HepG2 (cell line): ENCODE results near the gene EMILIN1. TPM values are rescaled to one million over a fixed set of nuclear protein-coding genes. Genes with fewer than 3 reads are reported as not detected.

Experiments
- ATAC-seq: fragments of 200-7000 bp; cut with Tn5 transposase; 3 replicates; pipeline ENCODE4 v1.9.1; 2020; ENCODE audit warnings: mild to moderate bottlenecking, moderate library complexity
- BruUV-seq: library from RNA; stranded (reverse); fragments of 400-500 nt; replicated peaks from 2 replicates; lab custom pipeline; 2021; lab: Mats Ljungman, UMichigan
- CTCF ChIA-PET: fragments of 300-600 bp; formaldehyde crosslinking; extraction: SDS; loops from one replicate; lab custom pipeline; 2021; ENCODE audit warnings: low total read pairs, inconsistent platforms, low intra/inter-chr PET ratio; lab: Yijun Ruan, JAX
- POLR2A ChIA-PET: fragments of 350-600 bp; sonication (Branson Sonifier 250); formaldehyde crosslinking; loops from one replicate; lab custom pipeline; 2020; ENCODE audit warnings: antibody characterized with exemption, inconsistent platforms; lab: Yijun Ruan, JAX
- DNase-seq: peaks from one replicate; pipeline ENCODE4 v3.0.0-alpha.2; 2015; ENCODE audit warnings: low spot score
- FAIRE-seq: peaks from 3 replicates; lab custom pipeline; 2011; peaks lifted over from hg19 to GRCh38; lab: Jason Lieb, UNC
- H2AFZ ChIP-seq: one replicate; pipeline ENCODE4 v1.6.1; 2011; ENCODE audit warnings: low read length, inconsistent platforms
- H3K27ac ChIP-seq: fragments of 300-600 bp; 3 replicates; pipeline ENCODE4 v1.8.0; 2011; ENCODE audit warnings: mixed run types, mild to moderate bottlenecking, mixed read lengths, low read length, inconsistent platforms; ENCODE audit not compliant: insufficient read depth; ENCODE audit errors: extremely low read length
- H3K27me3 ChIP-seq, 2 experiments: fragments of 200-600 bp in 1 of 2; 2 replicates in 1 of 2; 3 replicates in 1 of 2; pipeline versions ENCODE4 v1.6.0 to v1.8.0; 2011; ENCODE audit warnings: low read length in 2 of 2, mild to moderate bottlenecking in 2 of 2, moderate library complexity in 2 of 2, inconsistent platforms in 1 of 2; ENCODE audit not compliant: insufficient read depth in 2 of 2, control insufficient read depth in 1 of 2
- H3K36me3 ChIP-seq, 2 experiments: fragments of 200-600 bp in 1 of 2; replicated peaks in 1 of 2; 2 replicates in 1 of 2; 3 replicates in 1 of 2; pipeline versions ENCODE4 v1.5.1 to v1.8.0; 2011; ENCODE audit warnings: low read length in 2 of 2, inconsistent platforms in 1 of 2; ENCODE audit not compliant: insufficient read depth in 2 of 2, control insufficient read depth in 1 of 2
- H3K4me1 ChIP-seq: 2 replicates; pipeline ENCODE4 v1.5.1; 2012; ENCODE audit warnings: low read length, inconsistent platforms; ENCODE audit not compliant: insufficient read depth
- H3K4me2 ChIP-seq: 2 replicates; pipeline ENCODE4 v1.6.0; 2011; ENCODE audit warnings: low read depth, low read length, inconsistent platforms
- H3K4me3 ChIP-seq, 3 experiments: fragments of 200-600 bp in 1 of 3; sonication (generic), shearing (Covaris generic) in 1 of 3; replicated peaks in 1 of 3; 2 replicates each; pipeline ENCODE4 v1.5.1; 2011 to 2016; ENCODE audit warnings: low read length in 3 of 3, inconsistent platforms in 2 of 3, low read depth in 2 of 3, mild to moderate bottlenecking in 2 of 3, control low read depth in 1 of 3, mixed read lengths in 1 of 3; ENCODE audit not compliant: insufficient read depth in 1 of 3
- H3K79me2 ChIP-seq: one replicate; pipeline ENCODE4 v1.6.1; 2011; ENCODE audit warnings: low read length, inconsistent platforms; ENCODE audit not compliant: insufficient read depth
- H3K9ac ChIP-seq: 2 replicates; pipeline ENCODE4 v1.6.0; 2011; ENCODE audit warnings: mild to moderate bottlenecking, low read depth, low read length, inconsistent platforms; ENCODE audit not compliant: insufficient read depth
- H3K9me3 ChIP-seq: 2 replicates; pipeline ENCODE4 v1.5.1; 2012; ENCODE audit warnings: mild to moderate bottlenecking, low read length
- H4K20me1 ChIP-seq: 2 replicates; pipeline ENCODE4 v1.6.0; 2011; ENCODE audit warnings: inconsistent platforms, mild to moderate bottlenecking, low read length, moderate library complexity; ENCODE audit not compliant: insufficient read depth
- AKAP8 ChIP-seq: sonication (generic); formaldehyde crosslinking; IDR thresholded peaks from 2 replicates; pipeline ENCODE4 v1.5.1; 2020; ENCODE audit warnings: mild to moderate bottlenecking, missing genetic modification reagents
- ATF2 ChIP-seq: sonication (generic); formaldehyde crosslinking; IDR thresholded peaks from 2 replicates; pipeline ENCODE4 v1.4.0; 2020; ENCODE audit warnings: missing genetic modification reagents
- ATF3 ChIP-seq: sonication (generic); formaldehyde crosslinking; IDR thresholded peaks from 2 replicates; pipeline ENCODE4 v1.4.0; 2020; ENCODE audit warnings: missing genetic modification reagents
- ATF4 ChIP-seq, 2 experiments: fragments of 450-650 bp in 1 of 2; sonication (generic) in 1 of 2; formaldehyde crosslinking; IDR thresholded peaks; 2 replicates each; pipeline versions ENCODE4 v1.5.0 to v1.8.0; 2020 to 2022; ENCODE audit warnings: mild to moderate bottlenecking in 1 of 2, missing genetic modification reagents in 1 of 2
- KAT2B ChIP-seq: fragments of 150-350 bp; IDR thresholded peaks from 2 replicates; pipeline ENCODE4 v1.6.1; 2014; ENCODE audit warnings: low read depth, low read length, borderline replicate concordance
- RFXAP ChIP-seq: sonication (generic); formaldehyde crosslinking; IDR thresholded peaks from 2 replicates; pipeline ENCODE4 v1.4.0; 2020; ENCODE audit warnings: missing genetic modification reagents, borderline replicate concordance
- TFAP4 ChIP-seq: sonication (generic); IDR thresholded peaks from 2 replicates; pipeline ENCODE4 v1.6.1; 2016; ENCODE audit warnings: low read depth, borderline replicate concordance
- ZBTB20 ChIP-seq: sonication (generic); formaldehyde crosslinking; IDR thresholded peaks from 2 replicates; pipeline ENCODE4 v1.8.1; 2023; ENCODE audit warnings: missing genetic modification reagents, low read depth, mild to moderate bottlenecking, borderline replicate concordance
- ZFX ChIP-seq: sonication (generic); formaldehyde crosslinking; IDR thresholded peaks from 2 replicates; pipeline ENCODE4 v1.4.0; 2020; ENCODE audit warnings: mild to moderate bottlenecking, low read depth, missing genetic modification reagents, moderate library complexity
- ZFYVE20 ChIP-seq: sonication (generic); formaldehyde crosslinking; IDR thresholded peaks from 2 replicates; pipeline ENCODE4 v1.8.0; 2023; ENCODE audit warnings: low read depth, mild to moderate bottlenecking, moderate library complexity, missing genetic modification reagents, borderline replicate concordance
- ZNF383 ChIP-seq: sonication (generic); formaldehyde crosslinking; IDR thresholded peaks from 2 replicates; pipeline ENCODE4 v1.4.0; 2020; ENCODE audit warnings: missing genetic modification reagents, mild to moderate bottlenecking, borderline replicate concordance
- ZNF879 ChIP-seq: sonication (generic); formaldehyde crosslinking; IDR thresholded peaks from 2 replicates; pipeline ENCODE4 v1.8.1; 2023; ENCODE audit warnings: missing genetic modification reagents
- WGBS: methylation state at CpG from one replicate; pipeline ENCODE4 v1.1.6; 2017; ENCODE audit warnings: low lambda C conversion rate; 5-methylcytosine and 5-hydroxymethylcytosine counted together
- in situ Hi-C: cut with HindIII; loops from 2 replicates; pipeline ENCODE4 v1.10.0; 2017; ENCODE audit warnings: low pct_unique_long_range_greater_than_20kb; ENCODE audit not compliant: extremely low pct_ligation_motif_present
- intact Hi-C: fragments of 100-400 bp; cut with micrococcal nuclease; formaldehyde crosslinking; loops from one replicate; pipeline ENCODE4 v1.10.0; 2022; ENCODE audit not compliant: unreplicated experiment
- polyA plus RNA-seq, 8 experiments: library from polyadenylated mRNA; depleted of rRNA in 3 of 8; stranded (reverse) in 7 of 8; unstranded in 1 of 8; fragments of >200 nt; fragmentation: Illumina TruSeq in 4 of 8; extraction: Trizol in 4 of 8; gene quantifications; 2 replicates each; pipeline versions ENCODE4 v1.2.1 to v1.2.3, GENCODE V29; 2011 to 2016; ENCODE audit warnings: low read depth in 4 of 8, missing spikeins in 1 of 8, mixed read lengths in 1 of 8; ENCODE audit not compliant: insufficient read depth in 1 of 8
- total RNA-seq, 5 experiments: library from RNA; depleted of rRNA; stranded (reverse); fragments of >200 nt; fragmentation: Illumina TruSeq; extraction: Trizol; gene quantifications; 2 replicates each; pipeline ENCODE4 v1.2.3, GENCODE V29; 2016; ENCODE audit warnings: low read depth in 1 of 5

The EMILIN1 gene
- total and polyA plus RNA-seq, 2 of the 13 experiments (the other 11 are each of a cell fraction or from before 2014, with no cell fraction given): 8.1 to 9.7 TPM

GRCh38 chr2:27083410-27084296 is 5.2 kb downstream of the EMILIN1 start:
- no peaks in the 10 kb centered on the region for H3K9me3 ChIP-seq
- 80% methylated on average over 10 of the region's 20 CpGs for WGBS
- DNase-seq (peak; percentile 51), FAIRE-seq (peak; percentile 39), ATAC-seq (no peak)
- POLR2A ChIA-PET: interaction anchor here (0.9 to 9.2 kb wide), 11 partner anchors 9 to 128 kb away, joined by 3 to 106 read pairs (median 5); partner anchors contain the start of genes AGBL5, ATRAID, OST4 and PREB
- peaks cover 76% of the 10 kb centered on the region for H3K4me1 ChIP-seq
- peak overlapping the region; percentile 16 for H3K27ac ChIP-seq
- CTCF ChIA-PET: no interaction called here
- no TSS peak for BruUV-seq
- no peaks in the 10 kb centered on the region for H4K20me1 ChIP-seq
- peaks cover 20% of the 10 kb centered on the region for H3K79me2 ChIP-seq
- H3K4me2 ChIP-seq: peak overlapping the region; percentile 52
- no peaks in the 10 kb centered on the region for H3K27me3 ChIP-seq
- H3K9ac ChIP-seq: peak overlapping the region; percentile 51
- H3K36me3 ChIP-seq: no peaks in the 10 kb centered on the region; a peak in 1 of 5 replicates
- H2AFZ ChIP-seq: no peak overlapping the region
- H3K4me3 ChIP-seq: peak overlapping the region in 1 of 3 experiments; percentile 15; a peak in 1 of 6 replicates
- in situ Hi-C loops (no loop called here), intact Hi-C loops (loop anchor here (10.0 kb wide), 1 partner anchor 49 kb away; the partner anchor contains the start of gene TMEM214)
- no peak for TF ChIP-seq TFAP4
- no peak for TF ChIP-seq ZBTB20 (CRISPR knock-in tag)
- TF ChIP-seq ATF3 (CRISPR knock-in tag): peak; percentile 71; the same call in 1 of the 2 replicates
- TF ChIP-seq KAT2B: no peak
- TF ChIP-seq ZFYVE20 (CRISPR knock-in tag): 0 out of 2 replicates have a peak, but pooled peaks have one; percentile 40
- peak; percentile 58; the same call in 1 of the 2 replicates for TF ChIP-seq ZFX (CRISPR knock-in tag)
- TF ChIP-seq ATF4 (CRISPR knock-in tag; IDR thresholded peaks at IDR 0.05): peak in 1 of 2 experiments; percentile 94; a peak in 2 of 4 replicates
- TF ChIP-seq ATF2 (CRISPR knock-in tag): 0 out of 2 replicates have a peak, but pooled peaks have one; percentile 47
- no peak for TF ChIP-seq AKAP8 (CRISPR knock-in tag)
- TF ChIP-seq ZNF879 (CRISPR knock-in tag): no peak
- TF ChIP-seq RFXAP (CRISPR knock-in tag): 0 out of 2 replicates have a peak, but pooled peaks have one; percentile 39
- TF ChIP-seq ZNF383 (CRISPR knock-in tag): no peak
